HepG2 (cell line): ENCODE measurements around the gene CYP27B1. TPM values are rescaled to one million over a fixed set of nuclear protein-coding genes. Genes with fewer than 3 reads are reported as not detected.

Experiments
- ARHGAP35 ChIP-seq: sonication (generic); formaldehyde crosslinking; IDR thresholded peaks from 2 replicates; pipeline ENCODE4 v1.9.0; 2022; ENCODE audit warnings: mild to moderate bottlenecking, inconsistent platforms, moderate library complexity, missing genetic modification reagents, borderline replicate concordance
- CAMTA2 ChIP-seq: sonication (generic); formaldehyde crosslinking; IDR thresholded peaks from 2 replicates; pipeline ENCODE4 v1.4.0; 2020; ENCODE audit warnings: mild to moderate bottlenecking, missing genetic modification reagents, borderline replicate concordance
- HDAC1 ChIP-seq: sonication (generic); formaldehyde crosslinking; IDR thresholded peaks from 2 replicates; pipeline ENCODE4 v1.5.1; 2020; ENCODE audit warnings: mild to moderate bottlenecking, missing genetic modification reagents
- HDAC2 ChIP-seq: sonication (generic); formaldehyde crosslinking; IDR thresholded peaks from 2 replicates; pipeline ENCODE4 v1.4.0; 2020; ENCODE audit warnings: missing genetic modification reagents
- HOXA3 ChIP-seq: sonication (generic); formaldehyde crosslinking; IDR thresholded peaks from 2 replicates; pipeline ENCODE4 v1.5.0; 2020; ENCODE audit warnings: missing genetic modification reagents
- ISX ChIP-seq: sonication (generic); formaldehyde crosslinking; conservative IDR thresholded peaks from 2 replicates; pipeline ENCODE4 v1.5.0; 2020; ENCODE audit warnings: missing genetic modification reagents
- KLF13 ChIP-seq: sonication (generic); formaldehyde crosslinking; IDR thresholded peaks from 2 replicates; pipeline ENCODE4 v1.4.0; 2020; ENCODE audit warnings: mild to moderate bottlenecking, missing genetic modification reagents
- MEIS1 ChIP-seq: sonication (generic); formaldehyde crosslinking; IDR thresholded peaks from 2 replicates; pipeline ENCODE4 v1.9.0; 2021; ENCODE audit warnings: mild to moderate bottlenecking, missing genetic modification reagents, moderate library complexity, borderline replicate concordance
- PAF1 ChIP-seq: IDR thresholded peaks from 2 replicates; pipeline ENCODE4 v1.6.1; 2016; ENCODE audit warnings: missing genetic modification reagents, missing compliant biosample characterization
- TGIF2 ChIP-seq: IDR thresholded peaks from 2 replicates; pipeline ENCODE4 v1.6.1; 2016; ENCODE audit warnings: control low read depth, missing compliant biosample characterization
- THAP11 ChIP-seq: IDR thresholded peaks from 2 replicates; pipeline ENCODE4 v1.6.1; 2016; ENCODE audit warnings: missing biosample characterization, missing genetic modification reagents
- ZNF350 ChIP-seq: sonication (generic); formaldehyde crosslinking; IDR thresholded peaks from 2 replicates; pipeline ENCODE4 v1.4.0; 2020; ENCODE audit warnings: mild to moderate bottlenecking, low read depth, missing genetic modification reagents, borderline replicate concordance
- ZSCAN20 ChIP-seq: sonication (generic); formaldehyde crosslinking; IDR thresholded peaks from 2 replicates; pipeline ENCODE4 v1.4.0; 2020; ENCODE audit warnings: missing genetic modification reagents, mild to moderate bottlenecking, borderline replicate concordance
- ZSCAN25 ChIP-seq: sonication (generic); formaldehyde crosslinking; IDR thresholded peaks from 2 replicates; pipeline ENCODE4 v1.8.0; 2022; ENCODE audit warnings: mild to moderate bottlenecking, missing genetic modification reagents
- ZSCAN29 ChIP-seq: sonication (generic); formaldehyde crosslinking; conservative IDR thresholded peaks from 2 replicates; pipeline ENCODE4 v1.4.0; 2020; ENCODE audit warnings: mild to moderate bottlenecking, missing genetic modification reagents
- polyA plus RNA-seq, 8 experiments: library from polyadenylated mRNA; depleted of rRNA in 3 of 8; stranded (reverse) in 7 of 8; unstranded in 1 of 8; fragments of >200 nt; fragmentation: Illumina TruSeq in 4 of 8; extraction: Trizol in 4 of 8; gene quantifications; 2 replicates each; pipeline versions ENCODE4 v1.2.1 to v1.2.3, GENCODE V29; 2011 to 2016; ENCODE audit warnings: low read depth in 4 of 8, missing spikeins in 1 of 8, mixed read lengths in 1 of 8; ENCODE audit not compliant: insufficient read depth in 1 of 8
- total RNA-seq, 5 experiments: library from RNA; depleted of rRNA; stranded (reverse); fragments of >200 nt; fragmentation: Illumina TruSeq; extraction: Trizol; gene quantifications; 2 replicates each; pipeline ENCODE4 v1.2.3, GENCODE V29; 2016; ENCODE audit warnings: low read depth in 1 of 5
- TF ChIP-seq, protein P1 (sequence below): IDR thresholded peaks from 2 replicates; pipeline ENCODE4 v1.6.1; 2018; ENCODE audit warnings: missing genetic modification reagents, mild to moderate bottlenecking, missing compliant biosample characterization
- TF ChIP-seq, protein P2 (sequence below): sonication (generic); formaldehyde crosslinking; IDR thresholded peaks from 2 replicates; pipeline ENCODE4 v1.8.0; 2022; ENCODE audit warnings: missing genetic modification reagents, mild to moderate bottlenecking, borderline replicate concordance
- TF ChIP-seq, protein P3 (sequence below): IDR thresholded peaks from 2 replicates; pipeline ENCODE4 v1.6.1; 2016; ENCODE audit warnings: missing biosample characterization, missing genetic modification reagents, low read depth
- TF ChIP-seq, protein P4 (sequence below): IDR thresholded peaks from 2 replicates; pipeline ENCODE4 v1.6.1; 2016; ENCODE audit warnings: low read depth, missing genetic modification reagents, missing compliant biosample characterization

Gene CYP27B1
- total and polyA plus RNA-seq, 2 of the 13 experiments (the other 11 are each of a cell fraction or from before 2014, with no cell fraction given), result 2.3 to 3.0 TPM

DNA sequence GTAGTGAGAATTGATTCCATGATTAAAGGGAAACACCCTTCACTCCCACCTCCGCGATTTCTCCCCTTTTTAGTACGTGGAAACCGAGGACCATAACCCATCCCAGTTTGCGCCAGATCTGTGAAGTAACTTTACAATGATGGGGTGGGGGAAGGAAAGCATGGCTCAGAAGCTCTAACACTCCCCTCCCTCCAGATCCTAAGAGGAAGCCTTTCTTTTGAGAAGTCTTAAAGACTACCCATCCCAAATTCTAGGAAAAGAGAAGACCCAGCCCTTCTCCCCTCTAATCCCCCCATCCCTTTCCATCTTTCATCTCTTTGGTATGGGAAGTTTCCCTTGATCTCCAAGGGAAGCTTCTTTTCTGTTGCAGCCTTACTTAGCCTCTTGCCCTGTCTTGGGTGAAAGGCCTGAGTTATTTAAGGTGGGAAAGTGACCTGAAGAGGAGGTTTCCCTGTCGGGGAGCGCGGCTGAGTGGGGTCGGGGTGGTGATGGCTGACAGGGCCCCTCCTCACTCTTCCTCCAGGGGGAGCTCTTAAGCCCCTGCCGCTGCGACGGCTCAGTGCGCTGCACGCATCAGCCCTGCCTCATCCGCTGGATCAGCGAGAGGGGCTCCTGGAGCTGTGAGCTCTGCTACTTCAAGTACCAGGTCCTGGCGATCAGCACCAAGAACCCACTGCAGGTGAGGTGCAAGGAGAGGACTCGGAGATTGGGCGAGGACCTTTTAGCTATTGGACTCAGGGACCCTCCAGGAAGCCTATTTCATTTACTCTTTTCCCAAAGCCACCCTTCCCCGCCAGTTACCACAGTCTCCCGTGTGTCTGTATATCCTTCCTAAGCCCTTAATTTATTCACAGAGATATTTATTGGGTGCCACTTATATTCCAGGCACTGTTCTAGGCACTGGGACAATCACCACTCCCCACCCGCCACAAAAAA lies 10.2 kb downstream of the CYP27B1 start (continued):
- TF ChIP-seq TGIF2 (CRISPR knock-in tag) (0 out of 2 replicates have a peak, but pooled peaks have one; percentile 21), MEIS1 (CRISPR knock-in tag) (peak; percentile 59; the same call in 1 of the 2 replicates), PAF1 (CRISPR knock-in tag) (no peak), ARHGAP35 (CRISPR knock-in tag) (no peak), THAP11 (CRISPR knock-in tag) (peak; percentile 26; the same call in 1 of the 2 replicates), ZSCAN20 (CRISPR knock-in tag) (no peak), ZNF350 (CRISPR knock-in tag) (0 out of 2 replicates have a peak, but pooled peaks have one; percentile 46), HDAC2 (peak; percentile 53; the same call in 1 of the 2 replicates), CAMTA2 (no peak), ZSCAN29 (CRISPR knock-in tag) (no peak), HOXA3 (CRISPR knock-in tag) (peak; percentile 63), HDAC1 (CRISPR knock-in tag) (peak; percentile 35; the same call in 1 of the 2 replicates), ISX (CRISPR knock-in tag) (no peak), KLF13 (no peak), ZSCAN25 (CRISPR knock-in tag) (peak; percentile 68)
- TF ChIP-seq, protein P1, sequence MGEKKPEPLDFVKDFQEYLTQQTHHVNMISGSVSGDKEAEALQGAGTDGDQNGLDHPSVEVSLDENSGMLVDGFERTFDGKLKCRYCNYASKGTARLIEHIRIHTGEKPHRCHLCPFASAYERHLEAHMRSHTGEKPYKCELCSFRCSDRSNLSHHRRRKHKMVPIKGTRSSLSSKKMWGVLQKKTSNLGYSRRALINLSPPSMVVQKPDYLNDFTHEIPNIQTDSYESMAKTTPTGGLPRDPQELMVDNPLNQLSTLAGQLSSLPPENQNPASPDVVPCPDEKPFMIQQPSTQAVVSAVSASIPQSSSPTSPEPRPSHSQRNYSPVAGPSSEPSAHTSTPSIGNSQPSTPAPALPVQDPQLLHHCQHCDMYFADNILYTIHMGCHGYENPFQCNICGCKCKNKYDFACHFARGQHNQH (CRISPR knock-in tag), result no peak
- TF ChIP-seq, protein P2, sequence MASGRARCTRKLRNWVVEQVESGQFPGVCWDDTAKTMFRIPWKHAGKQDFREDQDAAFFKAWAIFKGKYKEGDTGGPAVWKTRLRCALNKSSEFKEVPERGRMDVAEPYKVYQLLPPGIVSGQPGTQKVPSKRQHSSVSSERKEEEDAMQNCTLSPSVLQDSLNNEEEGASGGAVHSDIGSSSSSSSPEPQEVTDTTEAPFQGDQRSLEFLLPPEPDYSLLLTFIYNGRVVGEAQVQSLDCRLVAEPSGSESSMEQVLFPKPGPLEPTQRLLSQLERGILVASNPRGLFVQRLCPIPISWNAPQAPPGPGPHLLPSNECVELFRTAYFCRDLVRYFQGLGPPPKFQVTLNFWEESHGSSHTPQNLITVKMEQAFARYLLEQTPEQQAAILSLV, result no peak
- TF ChIP-seq, protein P3, sequence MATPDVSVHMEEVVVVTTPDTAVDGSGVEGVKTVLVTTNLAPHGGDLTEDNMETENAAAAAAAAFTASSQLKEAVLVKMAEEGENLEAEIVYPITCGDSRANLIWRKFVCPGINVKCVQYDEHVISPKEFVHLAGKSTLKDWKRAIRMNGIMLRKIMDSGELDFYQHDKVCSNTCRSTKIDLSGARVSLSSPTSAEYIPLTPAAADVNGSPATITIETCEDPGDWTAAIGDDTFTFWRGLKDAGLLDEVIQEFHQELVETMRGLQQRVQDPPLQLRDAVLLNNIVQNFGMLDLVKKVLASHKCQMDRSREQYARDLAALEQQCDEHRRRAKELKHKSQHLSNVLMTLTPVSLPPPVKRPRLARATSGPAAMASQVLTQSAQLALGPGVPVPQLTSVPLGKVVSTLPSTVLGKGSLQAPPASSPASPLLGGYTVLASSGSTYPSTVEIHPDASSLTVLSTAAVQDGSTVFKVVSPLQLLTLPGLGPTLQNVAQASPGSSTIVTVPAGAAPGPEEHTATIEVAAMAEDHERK (CRISPR knock-in tag), result no peak
- TF ChIP-seq, protein P4, sequence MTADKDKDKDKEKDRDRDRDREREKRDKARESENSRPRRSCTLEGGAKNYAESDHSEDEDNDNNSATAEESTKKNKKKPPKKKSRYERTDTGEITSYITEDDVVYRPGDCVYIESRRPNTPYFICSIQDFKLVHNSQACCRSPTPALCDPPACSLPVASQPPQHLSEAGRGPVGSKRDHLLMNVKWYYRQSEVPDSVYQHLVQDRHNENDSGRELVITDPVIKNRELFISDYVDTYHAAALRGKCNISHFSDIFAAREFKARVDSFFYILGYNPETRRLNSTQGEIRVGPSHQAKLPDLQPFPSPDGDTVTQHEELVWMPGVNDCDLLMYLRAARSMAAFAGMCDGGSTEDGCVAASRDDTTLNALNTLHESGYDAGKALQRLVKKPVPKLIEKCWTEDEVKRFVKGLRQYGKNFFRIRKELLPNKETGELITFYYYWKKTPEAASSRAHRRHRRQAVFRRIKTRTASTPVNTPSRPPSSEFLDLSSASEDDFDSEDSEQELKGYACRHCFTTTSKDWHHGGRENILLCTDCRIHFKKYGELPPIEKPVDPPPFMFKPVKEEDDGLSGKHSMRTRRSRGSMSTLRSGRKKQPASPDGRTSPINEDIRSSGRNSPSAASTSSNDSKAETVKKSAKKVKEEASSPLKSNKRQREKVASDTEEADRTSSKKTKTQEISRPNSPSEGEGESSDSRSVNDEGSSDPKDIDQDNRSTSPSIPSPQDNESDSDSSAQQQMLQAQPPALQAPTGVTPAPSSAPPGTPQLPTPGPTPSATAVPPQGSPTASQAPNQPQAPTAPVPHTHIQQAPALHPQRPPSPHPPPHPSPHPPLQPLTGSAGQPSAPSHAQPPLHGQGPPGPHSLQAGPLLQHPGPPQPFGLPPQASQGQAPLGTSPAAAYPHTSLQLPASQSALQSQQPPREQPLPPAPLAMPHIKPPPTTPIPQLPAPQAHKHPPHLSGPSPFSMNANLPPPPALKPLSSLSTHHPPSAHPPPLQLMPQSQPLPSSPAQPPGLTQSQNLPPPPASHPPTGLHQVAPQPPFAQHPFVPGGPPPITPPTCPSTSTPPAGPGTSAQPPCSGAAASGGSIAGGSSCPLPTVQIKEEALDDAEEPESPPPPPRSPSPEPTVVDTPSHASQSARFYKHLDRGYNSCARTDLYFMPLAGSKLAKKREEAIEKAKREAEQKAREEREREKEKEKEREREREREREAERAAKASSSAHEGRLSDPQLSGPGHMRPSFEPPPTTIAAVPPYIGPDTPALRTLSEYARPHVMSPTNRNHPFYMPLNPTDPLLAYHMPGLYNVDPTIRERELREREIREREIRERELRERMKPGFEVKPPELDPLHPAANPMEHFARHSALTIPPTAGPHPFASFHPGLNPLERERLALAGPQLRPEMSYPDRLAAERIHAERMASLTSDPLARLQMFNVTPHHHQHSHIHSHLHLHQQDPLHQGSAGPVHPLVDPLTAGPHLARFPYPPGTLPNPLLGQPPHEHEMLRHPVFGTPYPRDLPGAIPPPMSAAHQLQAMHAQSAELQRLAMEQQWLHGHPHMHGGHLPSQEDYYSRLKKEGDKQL, result no peak
